ENCODE data around the gene HES1. TPM values are rescaled to one million over a fixed set of nuclear protein-coding genes. Genes with fewer than 3 reads are reported as not detected.

The HES1 gene
- total and polyA plus RNA-seq, 10 of the 15 experiments (the other 5 are each of a cell fraction or from before 2014, with no cell fraction given) = 0.46 to 5.3 (median 2.3) TPM

DNA sequence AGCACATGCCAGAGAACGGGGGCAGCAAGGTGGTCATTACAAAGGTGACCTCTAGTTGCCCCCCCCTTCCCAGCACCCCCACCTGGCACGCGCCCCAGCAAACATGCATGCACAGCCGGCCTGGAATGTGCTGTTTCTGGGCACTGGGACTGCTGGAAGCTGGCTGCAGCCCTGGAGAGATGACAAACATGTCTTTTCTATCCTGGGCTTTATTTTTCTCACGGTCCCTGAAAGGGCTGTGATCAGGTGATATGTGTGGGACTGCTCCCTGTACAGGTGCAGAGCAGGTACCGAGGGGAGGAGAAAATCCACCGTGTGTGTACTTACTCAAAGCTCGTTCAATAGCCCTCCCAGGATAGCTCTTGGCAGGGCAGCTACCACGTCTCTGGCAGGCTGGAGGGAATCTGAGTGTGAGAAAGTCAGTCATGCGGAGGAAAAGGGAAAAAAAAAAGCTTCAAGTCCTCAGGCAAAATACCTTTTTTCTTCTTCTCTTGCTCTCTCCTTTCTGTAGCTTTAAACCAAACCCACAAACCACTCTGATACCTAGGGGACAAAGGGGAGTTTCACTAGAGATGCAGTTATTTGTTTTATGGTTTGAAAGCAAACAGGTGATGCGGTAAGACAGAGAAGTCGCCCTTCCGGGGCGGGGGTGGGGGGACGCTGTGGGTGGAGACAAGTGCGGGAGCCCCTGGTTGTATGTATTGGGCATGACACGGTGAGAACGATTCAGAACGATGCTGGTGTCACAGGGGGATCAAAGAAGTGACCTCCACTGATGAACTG is 5.0 kb upstream of the HES1 start:
- H3K4me2 ChIP-seq (ENCODE audit: control insufficient read depth, insufficient read depth) = peak overlapping the region; percentile 71
- no peaks in the 10 kb centered on the region for H3K36me3 ChIP-seq (ENCODE audit: control insufficient read depth in 2 of 2, insufficient read depth in 2 of 2, low read length in 1 of 2)
- peaks cover 0 to 3% of the 10 kb centered on the region in 2 experiments; a peak in 3 of 4 replicates for H3K27me3 ChIP-seq (replicated peaks in 1 of 2; ENCODE audit: control insufficient read depth in 2 of 2, insufficient read depth in 2 of 2, low read length in 1 of 2)
- RAD21 ChIA-PET (ENCODE audit: unreplicated experiment) = interaction anchor here (0.9 to 3.1 kb wide), 11 partner anchors 10 to 386 kb away, joined by 3 to 24 read pairs (median 9); no protein-coding TSS in a partner anchor
- POLR2A ChIA-PET = interaction anchor here (0.6 to 1.9 kb wide), 5 partner anchors 11 to 187 kb away, joined by 3 to 6 read pairs (median 5); no protein-coding TSS in a partner anchor
- no TSS peak for BruUV-seq (replicated peaks)
- CTCF ChIA-PET = interaction anchor here (0.7 to 3.1 kb wide), 9 partner anchors 26 to 465 kb away, joined by 3 to 11 read pairs (median 4); no protein-coding TSS in a partner anchor
- in situ Hi-C loops (cut with MboI) = loop anchor here (10.0 kb wide), 1 partner anchor 346 kb away; no protein-coding TSS in a partner anchor
- ATAC-seq = peak; percentile 66
- no peaks in the 10 kb centered on the region for H4K20me1 ChIP-seq (ENCODE audit: control insufficient read depth, insufficient read depth)
- H3K9me3 ChIP-seq (replicated peaks; ENCODE audit: control insufficient read depth, insufficient read depth, low read length) = peaks cover 4% of the 10 kb centered on the region; the same call in 2 of the 3 replicates
- peak overlapping the region; percentile 68 for H3K27ac ChIP-seq (ENCODE audit: control insufficient read depth, insufficient read depth)
- no peak overlapping the region; the same call in 1 of the 2 replicates for H3K4me3 ChIP-seq
- H3K9ac ChIP-seq (ENCODE audit: control insufficient read depth, insufficient read depth, low read length) = peak overlapping the region; percentile 34; the same call in 1 of the 2 replicates
- H3K4me1 ChIP-seq (ENCODE audit: control insufficient read depth, insufficient read depth, low read length) = peaks cover 33% of the 10 kb centered on the region
- peak; percentile 89 for FAIRE-seq
- intact Hi-C loops (cut with micrococcal nuclease; ENCODE audit: unreplicated experiment) = loop anchor here (1.0 to 2.0 kb wide), 2 partner anchors 30 to 160 kb away; no protein-coding TSS in a partner anchor
- H3K79me2 ChIP-seq (ENCODE audit: control insufficient read depth, insufficient read depth, low read length) = no peaks in the 10 kb centered on the region
- H2AFZ ChIP-seq (ENCODE audit: control insufficient read depth, low read depth, low read length) = peak overlapping the region; percentile 64
- SMC1A ChIA-PET (ENCODE audit: uncharacterized antibody, unreplicated experiment) = interaction anchor here (0.9 to 5.2 kb wide), 16 partner anchors 7 to 188 kb away, joined by 3 to 23 read pairs (median 4); no protein-coding TSS in a partner anchor
- DNase-seq (ENCODE audit: low read depth, low spot score) = peak; percentile 95
- 11% methylated on average over 19 of the region's 19 CpGs for WGBS (ENCODE audit: insufficient coverage, insufficient replicate concordance, low lambda C conversion rate, missing lambda C conversion rate)
- peak; percentile 89 for TF ChIP-seq NFIC (IDR thresholded peaks at IDR 0.05; ENCODE audit: low read depth, low read length)
- peak; percentile 79; the same call in 1 of the 2 replicates for TF ChIP-seq FOXM1 (IDR thresholded peaks at IDR 0.05; ENCODE audit: low read depth, low read length)
- peak; percentile 81 to 86; a peak in 2 of 4 replicates for TF ChIP-seq EP300 (IDR thresholded peaks at IDR 0.05; ENCODE audit: borderline replicate concordance in 1 of 2, control insufficient read depth in 1 of 2, low read depth in 2 of 2, low read length in 2 of 2)
- TF ChIP-seq TCF3 (IDR thresholded peaks at IDR 0.05; ENCODE audit: borderline replicate concordance, insufficient read depth, low read depth, low read length) = peak; percentile 81; the same call in 1 of the 2 replicates
- TF ChIP-seq CEBPB (IDR thresholded peaks at IDR 0.05; ENCODE audit: borderline replicate concordance in 1 of 2, low read depth in 2 of 2, low read length in 2 of 2) = peak in 1 of 2 experiments; percentile 40; a peak in 1 of 4 replicates
- TF ChIP-seq, protein P1, sequence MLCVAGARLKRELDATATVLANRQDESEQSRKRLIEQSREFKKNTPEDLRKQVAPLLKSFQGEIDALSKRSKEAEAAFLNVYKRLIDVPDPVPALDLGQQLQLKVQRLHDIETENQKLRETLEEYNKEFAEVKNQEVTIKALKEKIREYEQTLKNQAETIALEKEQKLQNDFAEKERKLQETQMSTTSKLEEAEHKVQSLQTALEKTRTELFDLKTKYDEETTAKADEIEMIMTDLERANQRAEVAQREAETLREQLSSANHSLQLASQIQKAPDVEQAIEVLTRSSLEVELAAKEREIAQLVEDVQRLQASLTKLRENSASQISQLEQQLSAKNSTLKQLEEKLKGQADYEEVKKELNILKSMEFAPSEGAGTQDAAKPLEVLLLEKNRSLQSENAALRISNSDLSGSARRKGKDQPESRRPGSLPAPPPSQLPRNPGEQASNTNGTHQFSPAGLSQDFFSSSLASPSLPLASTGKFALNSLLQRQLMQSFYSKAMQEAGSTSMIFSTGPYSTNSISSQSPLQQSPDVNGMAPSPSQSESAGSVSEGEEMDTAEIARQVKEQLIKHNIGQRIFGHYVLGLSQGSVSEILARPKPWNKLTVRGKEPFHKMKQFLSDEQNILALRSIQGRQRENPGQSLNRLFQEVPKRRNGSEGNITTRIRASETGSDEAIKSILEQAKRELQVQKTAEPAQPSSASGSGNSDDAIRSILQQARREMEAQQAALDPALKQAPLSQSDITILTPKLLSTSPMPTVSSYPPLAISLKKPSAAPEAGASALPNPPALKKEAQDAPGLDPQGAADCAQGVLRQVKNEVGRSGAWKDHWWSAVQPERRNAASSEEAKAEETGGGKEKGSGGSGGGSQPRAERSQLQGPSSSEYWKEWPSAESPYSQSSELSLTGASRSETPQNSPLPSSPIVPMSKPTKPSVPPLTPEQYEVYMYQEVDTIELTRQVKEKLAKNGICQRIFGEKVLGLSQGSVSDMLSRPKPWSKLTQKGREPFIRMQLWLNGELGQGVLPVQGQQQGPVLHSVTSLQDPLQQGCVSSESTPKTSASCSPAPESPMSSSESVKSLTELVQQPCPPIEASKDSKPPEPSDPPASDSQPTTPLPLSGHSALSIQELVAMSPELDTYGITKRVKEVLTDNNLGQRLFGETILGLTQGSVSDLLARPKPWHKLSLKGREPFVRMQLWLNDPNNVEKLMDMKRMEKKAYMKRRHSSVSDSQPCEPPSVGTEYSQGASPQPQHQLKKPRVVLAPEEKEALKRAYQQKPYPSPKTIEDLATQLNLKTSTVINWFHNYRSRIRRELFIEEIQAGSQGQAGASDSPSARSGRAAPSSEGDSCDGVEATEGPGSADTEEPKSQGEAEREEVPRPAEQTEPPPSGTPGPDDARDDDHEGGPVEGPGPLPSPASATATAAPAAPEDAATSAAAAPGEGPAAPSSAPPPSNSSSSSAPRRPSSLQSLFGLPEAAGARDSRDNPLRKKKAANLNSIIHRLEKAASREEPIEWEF (IDR thresholded peaks at IDR 0.05; ENCODE audit: insufficient replicate concordance, low read depth, low read length) = peak; percentile 93
- TF ChIP-seq, protein P2, sequence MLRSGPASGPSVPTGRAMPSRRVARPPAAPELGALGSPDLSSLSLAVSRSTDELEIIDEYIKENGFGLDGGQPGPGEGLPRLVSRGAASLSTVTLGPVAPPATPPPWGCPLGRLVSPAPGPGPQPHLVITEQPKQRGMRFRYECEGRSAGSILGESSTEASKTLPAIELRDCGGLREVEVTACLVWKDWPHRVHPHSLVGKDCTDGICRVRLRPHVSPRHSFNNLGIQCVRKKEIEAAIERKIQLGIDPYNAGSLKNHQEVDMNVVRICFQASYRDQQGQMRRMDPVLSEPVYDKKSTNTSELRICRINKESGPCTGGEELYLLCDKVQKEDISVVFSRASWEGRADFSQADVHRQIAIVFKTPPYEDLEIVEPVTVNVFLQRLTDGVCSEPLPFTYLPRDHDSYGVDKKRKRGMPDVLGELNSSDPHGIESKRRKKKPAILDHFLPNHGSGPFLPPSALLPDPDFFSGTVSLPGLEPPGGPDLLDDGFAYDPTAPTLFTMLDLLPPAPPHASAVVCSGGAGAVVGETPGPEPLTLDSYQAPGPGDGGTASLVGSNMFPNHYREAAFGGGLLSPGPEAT (IDR thresholded peaks at IDR 0.05; ENCODE audit: low read depth) = peak; percentile 80
- 0 out of 2 replicates have a peak, but pooled peaks have one; percentile 43 for TF ChIP-seq MEF2A (IDR thresholded peaks at IDR 0.05; ENCODE audit: insufficient read depth, low read depth, low read length)
- TF ChIP-seq ZBED1 (IDR thresholded peaks at IDR 0.05; ENCODE audit: borderline replicate concordance) = 0 out of 2 replicates have a peak, but pooled peaks have one; percentile 55
- peak; percentile 72; the same call in 1 of the 2 replicates for TF ChIP-seq MTA2 (IDR thresholded peaks at IDR 0.05; ENCODE audit: low read depth)
- TF ChIP-seq GABPA (IDR thresholded peaks at IDR 0.05; ENCODE audit: low read depth) = no peak
- TF ChIP-seq RUNX3 (IDR thresholded peaks at IDR 0.05; ENCODE audit: low read length) = peak; percentile 98
- peak; percentile 46 for TF ChIP-seq SMAD1 (IDR thresholded peaks at IDR 0.05; ENCODE audit: low read depth, partially characterized antibody)
- TF ChIP-seq DPF2 (IDR thresholded peaks at IDR 0.05) = 0 out of 2 replicates have a peak, but pooled peaks have one; percentile 28

All from GM12878 (cell line).